Measurements from ENCODE around the gene MBD3L5.
A peak's percentile ranks its signal among the peaks of the same experiment; 100 is the strongest.

The MBD3L5 gene

GRCh38 chr19:7004313-7004931 lies 26.0 kb upstream of the MBD3L5 start:
- Histone ChIP-seq H3K36me3 (replicated peaks; ENCODE audit: insufficient read depth, low read length) (no peaks in the 10 kb centered on the region), H3K4me1 (ENCODE audit: low read length) (no peaks in the 10 kb centered on the region; the same call in 1 of the 2 replicates), H3F3A (ENCODE audit: insufficient read depth, low read length) (no peaks in the 10 kb centered on the region), H3K4me3 (ENCODE audit: low read length) (no peak overlapping the region), H3K9me2 (replicated peaks; ENCODE audit: insufficient read depth, low read length) (no peaks in the 10 kb centered on the region), H2AFZ (ENCODE audit: low read length) (no peak overlapping the region), H3K27ac (ENCODE audit: low read length) (no peak overlapping the region), H3K79me2 (ENCODE audit: low read length) (no peaks in the 10 kb centered on the region), H3K4me2 (ENCODE audit: low read depth, low read length) (no peak overlapping the region), H3K9ac (ENCODE audit: low read length) (no peak overlapping the region), H3K9me3 (replicated peaks; ENCODE audit: insufficient read depth, low read length) (no peaks in the 10 kb centered on the region), H4K20me1 (ENCODE audit: insufficient read depth, low read length) (no peaks in the 10 kb centered on the region), H3K27me3 (replicated peaks; ENCODE audit: insufficient read depth, low read length) (peaks cover 63% of the 10 kb centered on the region)
- DNase-seq = peak; percentile 68
- no peak for TF ChIP-seq EZH2 (optimal IDR thresholded peaks at IDR 0.05; ENCODE audit: low read depth, low read length)
- peak; percentile 90 for TF ChIP-seq CTCF (IDR thresholded peaks at IDR 0.05; ENCODE audit: low read length)

GRCh38 chr19:7006135-7006704 lies 24.2 kb upstream of the MBD3L5 start:
- Histone ChIP-seq H3K9me3 (replicated peaks; ENCODE audit: insufficient read depth, low read length) (no peaks in the 10 kb centered on the region), H3K79me2 (ENCODE audit: low read length) (no peaks in the 10 kb centered on the region)

DNA sequence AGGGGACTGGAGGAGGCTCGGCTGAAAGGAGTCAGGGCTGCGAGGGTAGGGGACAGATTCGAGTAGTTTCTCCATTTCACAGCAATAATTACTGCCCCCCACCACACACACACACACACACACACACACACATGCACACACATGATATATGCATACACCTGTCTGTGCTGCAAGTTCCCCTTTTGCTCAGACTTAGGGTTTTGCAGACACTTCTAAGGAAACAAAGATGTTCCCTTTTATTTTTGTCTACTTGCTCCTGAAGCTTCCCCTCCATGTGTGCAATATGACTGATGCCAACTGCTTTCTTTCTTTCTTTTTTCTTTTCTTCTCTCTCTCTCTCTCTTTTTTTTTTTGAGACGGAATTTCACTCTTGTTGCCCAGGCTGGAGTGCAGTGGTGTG lies 22.5 kb upstream of the MBD3L5 start:
- H3K4me3 ChIP-seq (ENCODE audit: low read length) = no peak overlapping the region
- no peak for DNase-seq
- peaks cover 46% of the 10 kb centered on the region for H3K27me3 ChIP-seq (replicated peaks; ENCODE audit: insufficient read depth, low read length)
- TF ChIP-seq EZH2phosphoT487 (IDR thresholded peaks at IDR 0.05; ENCODE audit: low read length) (no peak), EZH2 (optimal IDR thresholded peaks at IDR 0.05; ENCODE audit: low read depth, low read length) (no peak), CTCF (IDR thresholded peaks at IDR 0.05; ENCODE audit: low read length) (no peak)
- H3K36me3 ChIP-seq (replicated peaks; ENCODE audit: insufficient read depth, low read length) = no peaks in the 10 kb centered on the region
- H3K9ac ChIP-seq (ENCODE audit: low read length) = no peak overlapping the region
- H3K4me2 ChIP-seq (ENCODE audit: low read depth, low read length) = no peak overlapping the region
- H3K27ac ChIP-seq (ENCODE audit: low read length) = no peak overlapping the region
- no peaks in the 10 kb centered on the region for H4K20me1 ChIP-seq (ENCODE audit: insufficient read depth, low read length)
- H3K9me3 ChIP-seq (replicated peaks; ENCODE audit: insufficient read depth, low read length) = no peaks in the 10 kb centered on the region
- H3K79me2 ChIP-seq (ENCODE audit: low read length) = no peaks in the 10 kb centered on the region
- H3K9me2 ChIP-seq (replicated peaks; ENCODE audit: insufficient read depth, low read length) = no peaks in the 10 kb centered on the region
- peaks cover 3% of the 10 kb centered on the region; the same call in 1 of the 2 replicates for H3K4me1 ChIP-seq (ENCODE audit: low read length)
- H3F3A ChIP-seq (ENCODE audit: insufficient read depth, low read length) = no peaks in the 10 kb centered on the region
- H2AFZ ChIP-seq (ENCODE audit: low read length) = no peak overlapping the region

More at GRCh38 chr19:7006135-7006704, 24.2 kb upstream of the MBD3L5 start:
- Histone ChIP-seq H3K27me3 (replicated peaks; ENCODE audit: insufficient read depth, low read length) (peaks cover 56% of the 10 kb centered on the region), H3K4me1 (ENCODE audit: low read length) (peaks cover under 1% of the 10 kb centered on the region; the same call in 1 of the 2 replicates), H3F3A (ENCODE audit: insufficient read depth, low read length) (no peaks in the 10 kb centered on the region), H3K36me3 (replicated peaks; ENCODE audit: insufficient read depth, low read length) (no peaks in the 10 kb centered on the region), H4K20me1 (ENCODE audit: insufficient read depth, low read length) (no peaks in the 10 kb centered on the region), H2AFZ (ENCODE audit: low read length) (peak overlapping the region; percentile 53), H3K9ac (ENCODE audit: low read length) (no peak overlapping the region), H3K27ac (ENCODE audit: low read length) (no peak overlapping the region), H3K4me3 (ENCODE audit: low read length) (no peak overlapping the region; the same call in 1 of the 2 replicates), H3K9me2 (replicated peaks; ENCODE audit: insufficient read depth, low read length) (no peaks in the 10 kb centered on the region), H3K4me2 (ENCODE audit: low read depth, low read length) (peak overlapping the region; percentile 7; the same call in 1 of the 2 replicates)
- DNase-seq = peak; percentile 27
- TF ChIP-seq EZH2 (optimal IDR thresholded peaks at IDR 0.05; ENCODE audit: low read depth, low read length) (no peak), CTCF (IDR thresholded peaks at IDR 0.05; ENCODE audit: low read length) (no peak), EZH2phosphoT487 (IDR thresholded peaks at IDR 0.05; ENCODE audit: low read length) (no peak)

All from MM.1S (cell line).